RWPE1 (cell line): ENCODE results near the gene TRIM67.

Source experiments
- CTCF ChIA-PET: fragments of 350-600 bp; sonication (Branson Sonifier 250); formaldehyde crosslinking; extraction: SDS; loops from one replicate; lab custom pipeline; 2021; lab: Yijun Ruan, JAX
- POLR2A ChIA-PET: fragments of 400-600 bp; formaldehyde crosslinking; extraction: SDS; loops from one replicate; lab custom pipeline; 2020; ENCODE audit warnings: antibody characterized with exemption; ENCODE audit not compliant: low non-redundant PET; lab: Yijun Ruan, JAX
- DNase-seq: peaks from one replicate; pipeline ENCODE4 v3.0.0; 2012; ENCODE audit warnings: low spot score
- H3K27ac ChIP-seq: fragments of 450-650 bp; 2 replicates; pipeline ENCODE4 v1.5.1; 2017
- TF ChIP-seq, protein P1 (sequence below): fragments of 450-650 bp; conservative IDR thresholded peaks from 2 replicates; pipeline ENCODE4 v1.5.1; 2017; ENCODE audit warnings: low read depth, mild to moderate bottlenecking

TRIM67 gene

DNA sequence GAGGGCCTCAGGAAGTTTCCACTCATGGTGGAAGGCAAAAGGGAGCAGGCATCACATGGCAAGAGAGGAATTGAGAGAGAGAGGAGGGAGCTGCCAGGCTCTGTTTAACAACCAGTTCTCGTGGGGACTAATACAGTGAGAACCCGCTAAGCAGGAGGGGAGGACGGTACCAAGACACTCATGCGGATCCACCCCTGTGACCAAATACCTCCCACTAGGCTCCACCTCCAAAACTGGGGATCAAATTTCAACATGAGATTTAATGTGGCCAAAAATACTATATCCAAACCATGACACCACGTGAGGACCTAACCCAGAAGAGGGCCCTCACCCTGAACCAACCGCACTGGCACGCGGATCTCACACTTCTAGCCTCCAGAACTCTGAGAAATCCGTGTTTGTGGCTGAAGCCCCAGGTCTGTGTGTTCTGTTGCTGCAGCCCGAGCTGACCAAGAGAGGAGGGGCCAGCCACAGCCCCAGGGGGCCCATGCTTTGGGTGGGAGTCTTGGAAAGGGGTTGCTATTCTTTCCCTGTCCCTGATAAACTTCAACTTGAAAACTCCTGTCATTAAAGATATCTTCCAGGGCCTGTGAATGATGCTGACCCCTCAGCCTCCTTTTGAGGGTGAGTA is 32.0 kb downstream of the TRIM67 start:
- POLR2A ChIA-PET, result no interaction called here

DNA sequence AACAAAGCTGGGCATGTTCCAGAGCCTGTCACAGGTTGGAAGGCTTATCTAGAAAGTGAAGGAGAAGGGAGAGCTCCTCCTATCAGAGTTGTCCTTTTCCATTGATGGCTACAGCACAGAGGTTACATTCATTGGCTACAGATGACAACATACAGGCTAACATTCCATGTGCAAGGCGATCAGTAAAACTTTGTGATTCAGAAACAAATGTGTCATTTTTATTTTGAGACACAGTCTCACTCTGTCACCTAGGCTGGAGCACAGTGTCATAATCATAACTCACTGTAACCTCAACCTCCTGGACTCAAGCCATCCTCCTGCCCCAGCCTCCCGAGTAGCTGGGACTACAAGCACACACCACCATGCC is 32.6 kb downstream of the TRIM67 start:
- CTCF ChIA-PET, result no interaction called here
- POLR2A ChIA-PET, result no interaction called here
- TF ChIP-seq, protein P1, sequence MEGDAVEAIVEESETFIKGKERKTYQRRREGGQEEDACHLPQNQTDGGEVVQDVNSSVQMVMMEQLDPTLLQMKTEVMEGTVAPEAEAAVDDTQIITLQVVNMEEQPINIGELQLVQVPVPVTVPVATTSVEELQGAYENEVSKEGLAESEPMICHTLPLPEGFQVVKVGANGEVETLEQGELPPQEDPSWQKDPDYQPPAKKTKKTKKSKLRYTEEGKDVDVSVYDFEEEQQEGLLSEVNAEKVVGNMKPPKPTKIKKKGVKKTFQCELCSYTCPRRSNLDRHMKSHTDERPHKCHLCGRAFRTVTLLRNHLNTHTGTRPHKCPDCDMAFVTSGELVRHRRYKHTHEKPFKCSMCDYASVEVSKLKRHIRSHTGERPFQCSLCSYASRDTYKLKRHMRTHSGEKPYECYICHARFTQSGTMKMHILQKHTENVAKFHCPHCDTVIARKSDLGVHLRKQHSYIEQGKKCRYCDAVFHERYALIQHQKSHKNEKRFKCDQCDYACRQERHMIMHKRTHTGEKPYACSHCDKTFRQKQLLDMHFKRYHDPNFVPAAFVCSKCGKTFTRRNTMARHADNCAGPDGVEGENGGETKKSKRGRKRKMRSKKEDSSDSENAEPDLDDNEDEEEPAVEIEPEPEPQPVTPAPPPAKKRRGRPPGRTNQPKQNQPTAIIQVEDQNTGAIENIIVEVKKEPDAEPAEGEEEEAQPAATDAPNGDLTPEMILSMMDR, result no peak
- DNase-seq, result no peak
- H3K27ac ChIP-seq, result no peak overlapping the region

More for the DNA sequence above, 32.0 kb downstream of the TRIM67 start:
- TF ChIP-seq, protein P1, result no peak
- DNase-seq, result no peak
- CTCF ChIA-PET, result no interaction called here
- no peak overlapping the region for H3K27ac ChIP-seq

DNA sequence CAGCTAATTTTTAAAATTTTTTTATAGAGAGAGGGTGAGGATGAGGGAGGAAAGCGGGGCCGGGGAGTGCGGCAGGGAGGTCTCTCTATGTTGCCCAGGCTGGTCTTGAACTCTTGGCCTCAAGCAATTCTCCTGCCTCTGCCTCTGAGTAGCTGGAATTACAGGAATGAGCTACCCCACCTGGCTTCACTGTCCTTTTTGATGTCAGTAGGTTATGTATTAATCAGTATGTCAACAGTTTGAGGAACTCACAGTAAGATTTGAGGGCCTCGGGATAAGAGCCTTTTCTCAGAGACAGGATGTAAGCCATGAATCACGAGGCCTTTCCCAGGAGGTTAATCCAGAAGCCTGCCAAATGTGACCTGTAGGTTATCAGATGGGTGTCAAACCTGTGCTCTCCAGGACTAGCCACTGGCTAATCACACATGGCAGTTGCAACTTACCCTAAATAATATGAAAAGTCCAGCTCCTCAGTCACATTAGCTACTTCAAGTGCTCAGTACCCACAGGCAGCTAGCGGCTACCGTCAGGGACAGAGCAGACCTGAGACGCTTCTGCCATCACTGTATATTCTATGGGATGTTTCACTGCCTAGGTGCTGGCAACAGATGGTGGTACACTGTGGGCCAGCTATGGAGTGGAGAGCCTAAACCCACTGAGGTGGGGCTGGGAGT is 33.1 kb downstream of the TRIM67 start:
- ChIA-PET POLR2A (no interaction called here), CTCF (no interaction called here)
- TF ChIP-seq, protein P1, result no peak
- no peak for DNase-seq
- no peak overlapping the region for H3K27ac ChIP-seq

DNA sequence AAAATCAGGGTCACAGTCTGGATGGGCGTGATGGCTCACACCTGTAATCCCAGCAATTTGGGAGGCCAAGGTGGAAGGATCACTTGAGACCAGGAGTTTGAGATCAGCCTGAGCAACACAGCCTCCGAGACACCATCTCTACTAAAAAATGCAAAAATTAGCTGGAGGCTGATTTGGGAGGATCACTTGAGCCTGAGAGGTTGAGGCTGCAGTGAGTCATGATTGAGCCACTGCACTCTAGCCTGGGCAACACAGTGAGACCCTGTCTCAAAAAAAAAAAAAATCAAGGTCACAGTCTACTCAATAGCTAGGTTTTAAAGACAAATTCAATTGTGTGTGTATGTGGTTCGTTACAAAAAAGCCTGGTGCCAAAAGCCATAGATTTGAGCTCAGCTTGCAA is 34.4 kb downstream of the TRIM67 start:
- ChIA-PET CTCF (interaction anchor here (0.6 kb wide), 1 partner anchor 263 kb away, joined by 9 read pairs; no protein-coding TSS in a partner anchor), POLR2A (no interaction called here)
- no peak overlapping the region for H3K27ac ChIP-seq
- TF ChIP-seq, protein P1, result no peak
- DNase-seq, result no peak

DNA sequence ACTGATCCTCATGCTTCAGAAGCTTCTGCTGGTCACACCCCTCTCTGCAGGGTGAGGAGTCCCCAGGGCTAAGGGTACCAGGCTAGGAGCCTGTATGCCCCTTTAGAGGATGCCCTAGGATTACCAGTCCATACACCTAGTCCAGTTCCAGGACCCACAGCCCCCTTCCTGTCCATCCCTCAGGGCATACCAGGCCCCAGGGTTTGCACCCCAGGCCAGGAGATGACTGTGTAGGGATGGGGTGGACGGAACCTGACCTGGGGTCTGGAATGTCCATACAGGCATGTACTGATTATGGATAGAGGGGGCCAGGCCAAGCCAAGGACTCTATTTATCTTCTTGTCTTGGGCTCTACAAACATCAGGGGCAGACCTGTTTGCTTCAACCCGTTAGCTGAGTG is 34.9 kb downstream of the TRIM67 start:
- TF ChIP-seq, protein P1, result no peak
- ChIA-PET POLR2A (no interaction called here), CTCF (no interaction called here)
- H3K27ac ChIP-seq, result no peak overlapping the region
- DNase-seq, result no peak

DNA sequence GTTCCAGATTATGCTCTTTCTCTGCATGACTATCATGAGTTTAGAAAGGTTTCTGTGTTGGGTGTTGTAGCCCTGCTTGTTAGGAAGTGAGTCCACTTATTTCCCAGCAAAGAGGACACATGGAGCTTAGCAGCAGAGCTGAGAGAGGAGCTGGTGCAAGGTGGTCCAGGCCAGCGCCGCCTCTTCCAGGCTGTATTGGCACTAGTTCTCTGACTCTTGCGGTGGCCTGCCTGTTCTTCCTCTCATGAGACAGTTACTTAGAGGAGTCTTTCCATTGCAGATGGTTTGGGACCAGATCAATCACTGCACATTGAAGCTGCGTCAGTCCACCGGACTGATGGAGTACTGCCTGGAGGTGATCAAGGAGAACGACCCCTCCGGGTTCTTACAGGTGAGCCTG is 38.0 kb downstream of the TRIM67 start:
- TF ChIP-seq, protein P1, result no peak
- POLR2A ChIA-PET, result no interaction called here
- CTCF ChIA-PET, result interaction anchor here (0.6 kb wide), 1 partner anchor 10 kb away, joined by 3 read pairs; no protein-coding TSS in a partner anchor
- H3K27ac ChIP-seq, result no peak overlapping the region
- no peak for DNase-seq
